PFSK-1 (cell line): ENCODE data around the gene MGP.

Experiments used
- FOXP2 ChIP-seq: optimal IDR thresholded peaks from 2 replicates; pipeline ENCODE3; 2011; ENCODE audit warnings: borderline replicate concordance, control low read depth, inconsistent platforms; ENCODE audit not compliant: insufficient read depth; ENCODE audit errors: extremely low read length, extremely low read depth
- POLR2AphosphoS5 ChIP-seq: IDR thresholded peaks from 2 replicates; pipeline ENCODE4 v1.6.1; 2012; ENCODE audit warnings: low read depth, mild to moderate bottlenecking, control low read depth, low read length, moderate library complexity
- REST ChIP-seq, 2 experiments: IDR thresholded peaks; 2 replicates each; pipeline versions ENCODE4 v1.6.1 to v1.8.0; 2011 to 2012; ENCODE audit warnings: low read depth in 2 of 2, low read length in 2 of 2, control low read depth in 1 of 2, inconsistent platforms in 1 of 2, mild to moderate bottlenecking in 1 of 2, moderate library complexity in 1 of 2; ENCODE audit not compliant: insufficient read depth in 1 of 2
- SIN3A ChIP-seq: IDR thresholded peaks from 2 replicates; pipeline ENCODE4 v1.6.1; 2012; ENCODE audit warnings: mild to moderate bottlenecking, low read length, moderate library complexity, borderline replicate concordance; ENCODE audit not compliant: insufficient read depth
- TAF1 ChIP-seq: IDR thresholded peaks from 2 replicates; pipeline ENCODE4 v1.6.1; 2012; ENCODE audit warnings: low read length, control low read depth, borderline replicate concordance; ENCODE audit not compliant: insufficient read depth

GRCh38 chr12:14927267-14927666 lies 41.6 kb upstream of the MGP start:
- no peak for TF ChIP-seq REST (IDR thresholded peaks at IDR 0.05; ENCODE audit: insufficient read depth in 1 of 2, low read depth in 2 of 2, low read length in 2 of 2)
- TF ChIP-seq TAF1 = no peak
- no peak for TF ChIP-seq POLR2AphosphoS5
- no peak for TF ChIP-seq SIN3A
- no peak for TF ChIP-seq FOXP2
